Measurements from ENCODE around the gene OBI1. TPM values are rescaled to one million over a fixed set of nuclear protein-coding genes. Genes with fewer than 3 reads are reported as not detected.

The OBI1 gene
- total RNA-seq (10 to 100 TPM in 3 of 5 donors, 1 to 10 TPM in 2; 1.4 to 17.0 (median 13.8) TPM), polyA plus RNA-seq (1 to 10 TPM; 2.1 to 4.4 (median 2.6) TPM)
- long read RNA-seq, donor 1: 0 reads
- long read RNA-seq, donor 2, partial matches to known transcripts: 0 of 3 reads
- long read RNA-seq, donor 2, other reads (novel, unspliced or antisense): 0 of 3 reads
- long read RNA-seq, donor 3: 0 reads
- long read RNA-seq, donor 4: 0 reads
- long read RNA-seq, donor 5, partial matches to known transcripts: 0 of 2 reads
- long read RNA-seq, donor 5, other reads (novel, unspliced or antisense): 0 of 2 reads
- long read RNA-seq, donor 6, partial matches to known transcripts: 0 of 4 reads
- long read RNA-seq, donor 6, other reads (novel, unspliced or antisense): 0 of 4 reads
- long read RNA-seq, donor 7, transcript RNF219-201 (6 exons, 3,529 nt): major isoform, 9 of 14 reads
- long read RNA-seq, donor 7, partial matches to known transcripts: 5 of 14 reads
- long read RNA-seq, donor 7, other reads (novel, unspliced or antisense): 0 of 14 reads
- long read RNA-seq, donor 8, partial matches to known transcripts: 0 of 1 reads
- long read RNA-seq, donor 8, other reads (novel, unspliced or antisense): 0 of 1 reads
- long read RNA-seq, donor 9, partial matches to known transcripts: 0 of 1 reads
- long read RNA-seq, donor 9, other reads (novel, unspliced or antisense): 0 of 1 reads
- long read RNA-seq, donor 10, partial matches to known transcripts: 0 of 2 reads
- long read RNA-seq, donor 10, other reads (novel, unspliced or antisense): 0 of 2 reads

DNA sequence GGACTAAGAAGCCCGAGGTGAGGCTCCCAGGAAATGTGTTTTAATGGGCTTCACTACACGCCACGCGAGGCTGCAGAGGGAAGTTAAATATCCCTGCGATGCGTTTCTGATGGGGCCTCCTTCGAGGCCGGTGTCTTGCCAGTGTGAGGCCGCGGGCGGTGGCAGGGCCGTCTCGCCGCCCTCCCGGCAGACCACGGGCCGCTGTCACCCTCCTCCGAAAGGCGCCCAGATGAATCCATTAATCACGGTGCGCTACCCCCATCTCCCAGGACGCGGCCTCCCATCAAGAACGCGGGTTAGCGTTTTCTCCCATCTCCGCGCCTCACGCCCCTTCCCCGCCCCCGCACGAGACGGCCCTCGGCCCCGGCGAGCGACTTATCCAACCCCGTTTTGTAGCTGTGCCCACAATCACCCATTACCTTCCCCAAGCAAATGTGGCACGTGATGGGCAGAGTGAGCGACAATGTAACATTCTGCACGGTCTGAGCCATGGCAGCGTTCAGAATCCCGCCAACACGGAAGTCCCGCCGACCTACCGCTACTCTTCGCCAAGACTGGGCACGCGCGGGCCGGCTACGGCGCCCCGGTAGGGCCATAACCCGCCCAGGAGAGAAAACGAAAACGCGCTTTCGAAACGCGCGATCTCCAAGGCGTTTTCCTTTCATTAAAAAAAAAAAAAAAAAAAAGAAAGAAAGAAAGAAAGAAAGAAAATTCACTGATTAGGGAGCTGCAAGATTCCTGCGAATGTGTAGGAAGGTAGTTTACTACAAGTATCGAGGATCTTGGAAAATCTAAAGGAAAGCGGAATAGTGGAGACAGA, at the start of gene OBI1:
Gene OBI1 (minus strand): TSS at position 526 of the 820 bp plus-strand sequence. CDS start 35 bp downstream, at position 491.
- peaks cover 9 to 35% (median 20%) of the 10 kb centered on the region in 4 donors for H3K4me1 ChIP-seq
- no peaks in the 10 kb centered on the region for H3K9me3 ChIP-seq
- H3K4me3 ChIP-seq: peak within 1 kb of the TSS; percentile 78 to 100 (median 86)
- TF ChIP-seq POLR2AphosphoS5 (IDR thresholded peaks at IDR 0.05) (peak; percentile 88 to 95 (median 91)), CTCF (IDR thresholded peaks at IDR 0.05) (no peak)
- 0 to 1% (median 1%) methylated on average over 56 to 67 of the region's 67 CpGs for WGBS, 5 donors
- DNase-seq: peak; percentile 94 to 97
- intact Hi-C loops (cut with DNase I; ENCODE audit: low total_unique reads): no loop called here
- peaks cover 0 to 4% (median 3%) of the 10 kb centered on the region in 3 donors for H3K27me3 ChIP-seq
- H3K36me3 ChIP-seq: peaks cover 0 to 3% (median 0%) of the 10 kb centered on the region in 4 donors
- H3K27ac ChIP-seq: peak within 1 kb of the TSS; percentile 50 to 88 (median 78)

GRCh38 chr13:78701383-78701782, 42.4 kb upstream of the OBI1 start:
- no peak overlapping the region for H3K4me3 ChIP-seq
- no peak overlapping the region for H3K27ac ChIP-seq
- no peaks in the 10 kb centered on the region for H3K9me3 ChIP-seq
- DNase-seq: no peak
- intact Hi-C loops (cut with DNase I; ENCODE audit: low total_unique reads): no loop called here
- WGBS, 5 donors: 19 to 56% (median 33%) methylated on average over 1 of the region's 1 CpG
- TF ChIP-seq POLR2A (IDR thresholded peaks at IDR 0.05) (no peak), POLR2AphosphoS5 (IDR thresholded peaks at IDR 0.05) (no peak), CTCF (IDR thresholded peaks at IDR 0.05) (no peak), EP300 (IDR thresholded peaks at IDR 0.05) (no peak)
- H3K36me3 ChIP-seq: no peaks in the 10 kb centered on the region
- peaks cover 0 to 5% (median 0%) of the 10 kb centered on the region in 3 donors for H3K27me3 ChIP-seq
- no peaks in the 10 kb centered on the region for H3K4me1 ChIP-seq

GRCh38 chr13:78700121-78700910, 41.4 kb upstream of the OBI1 start:
- no peaks in the 10 kb centered on the region for H3K9me3 ChIP-seq
- DNase-seq: no peak
- TF ChIP-seq POLR2A (IDR thresholded peaks at IDR 0.05) (no peak), POLR2AphosphoS5 (IDR thresholded peaks at IDR 0.05) (no peak), CTCF (IDR thresholded peaks at IDR 0.05) (no peak), EP300 (IDR thresholded peaks at IDR 0.05) (no peak)
- no peak overlapping the region for H3K27ac ChIP-seq
- no peak overlapping the region for H3K4me3 ChIP-seq
- H3K36me3 ChIP-seq: no peaks in the 10 kb centered on the region
- H3K27me3 ChIP-seq: peaks cover 0 to 5% (median 0%) of the 10 kb centered on the region in 3 donors
- intact Hi-C loops (cut with DNase I; ENCODE audit: low total_unique reads): no loop called here
- no peaks in the 10 kb centered on the region for H3K4me1 ChIP-seq
- 30 to 50% (median 40%) methylated on average over 3 of the region's 3 CpGs for WGBS, 5 donors
